Measurements from ENCODE around the gene ATP6V0D1. TPM values are rescaled to one million over a fixed set of nuclear protein-coding genes. Genes with fewer than 3 reads are reported as not detected.
"Not testable (repeated sequence)": the region's sequence is repeated elsewhere in the genome, so short reads cannot be mapped to it uniquely, and the experiment has no call there.

The ATP6V0D1 gene
- total and polyA plus RNA-seq, 4 experiments from 2014 or later, result 42.8 to 133 (median 70.9) TPM

DNA sequence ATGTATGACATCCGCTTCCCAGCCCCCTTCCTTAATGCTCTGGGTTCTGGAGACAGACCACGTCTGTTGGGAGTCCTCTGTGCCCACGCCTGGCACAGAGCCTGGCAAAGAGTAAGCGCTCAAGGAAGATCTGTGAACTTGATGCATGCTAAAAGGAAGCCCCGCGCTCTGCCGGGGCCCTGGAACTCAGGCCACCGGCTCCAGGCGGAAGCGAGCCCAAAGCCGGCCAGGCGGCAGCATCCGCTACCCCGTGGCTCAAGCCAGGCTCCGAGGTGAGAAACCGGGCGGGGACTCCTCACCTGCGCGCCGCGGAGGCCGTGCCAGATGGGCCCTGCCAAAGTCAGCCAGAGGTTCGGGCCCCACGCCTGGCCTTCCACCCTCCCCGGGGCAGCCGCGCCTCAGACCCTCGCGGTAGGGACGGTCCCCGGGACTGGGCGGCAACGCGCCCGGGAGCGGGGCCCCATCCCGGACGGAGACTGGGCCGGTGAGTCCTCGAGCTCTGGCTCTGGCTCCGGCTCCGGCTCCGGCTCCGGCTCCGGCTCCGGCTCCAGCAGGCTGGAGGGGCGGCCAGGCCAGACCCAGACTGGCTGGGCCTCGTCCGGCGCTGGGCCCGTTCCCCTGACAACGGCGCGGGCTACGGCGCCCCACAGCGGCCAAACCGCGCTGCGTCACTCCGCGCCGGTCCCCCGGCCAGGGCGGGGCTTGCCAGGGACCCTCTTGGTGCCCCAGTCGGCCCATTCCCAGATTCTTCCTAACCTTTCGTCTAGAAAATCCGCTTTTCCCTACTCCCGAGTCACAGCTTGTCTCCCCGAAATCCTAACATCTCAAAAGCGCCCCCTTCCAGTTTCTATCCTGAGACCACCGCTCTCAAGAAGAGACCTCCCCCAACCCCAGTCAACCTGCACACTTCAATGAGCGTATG is 64.8 kb downstream of the ATP6V0D1 start, which contains the start of gene ZDHHC1:
TSS of gene ZDHHC1 (minus strand) at position 606 of the 922 bp plus-strand sequence. CDS start 8,702 bp downstream, outside the sequence.
- Histone ChIP-seq H3K36me3 (ENCODE audit: insufficient read depth, low read length) (no peaks in the 10 kb centered on the region), H3K4me1 (ENCODE audit: insufficient read depth, low read length) (peaks cover 9% of the 10 kb centered on the region), H3K4me3 (ENCODE audit: low read length in 2 of 2) (peak within 1 kb of the TSS in 1 of 2 donors; percentile 27), H3K9me3 (ENCODE audit: control insufficient read depth in 1 of 2, low read length in 2 of 2) (no peaks in the 10 kb centered on the region), H3K27me3 (ENCODE audit: insufficient read depth, low read length) (peaks cover 11% of the 10 kb centered on the region), H3K27ac (ENCODE audit: low read depth, low read length) (peak within 1 kb of the TSS; percentile 26)
- Mint-ChIP-seq H3K27me3 (peaks cover 19 to 38% of the 10 kb centered on the region in 2 donors), H3K27ac (peak within 1 kb of the TSS in 4 of 7 donors; percentile 30 to 83 (median 75)), H3K36me3 (no peaks in the 10 kb centered on the region), H3K4me3 (peak within 1 kb of the TSS; percentile 55 to 88 (median 76)), H3K4me1 (peaks cover 5 to 16% (median 9%) of the 10 kb centered on the region in 4 donors), H3K9me3 (no peaks in the 10 kb centered on the region)
- intact Hi-C loops (cut with micrococcal nuclease), result loop anchor here (1.0 kb wide), 2 partner anchors 439 to 462 kb away; no protein-coding TSS in a partner anchor
- peak in 4 of 5 donors; percentile 28 to 42 (median 34) for DNase-seq
- POLR2A ChIA-PET (ENCODE audit: partially characterized antibody), result no interaction called here
- CTCF ChIA-PET (ENCODE audit: partially characterized antibody), result interaction anchor here (0.9 to 2.2 kb wide), 6 partner anchors 8 to 439 kb away, joined by 3 to 7 read pairs (median 3); no protein-coding TSS in a partner anchor

DNA sequence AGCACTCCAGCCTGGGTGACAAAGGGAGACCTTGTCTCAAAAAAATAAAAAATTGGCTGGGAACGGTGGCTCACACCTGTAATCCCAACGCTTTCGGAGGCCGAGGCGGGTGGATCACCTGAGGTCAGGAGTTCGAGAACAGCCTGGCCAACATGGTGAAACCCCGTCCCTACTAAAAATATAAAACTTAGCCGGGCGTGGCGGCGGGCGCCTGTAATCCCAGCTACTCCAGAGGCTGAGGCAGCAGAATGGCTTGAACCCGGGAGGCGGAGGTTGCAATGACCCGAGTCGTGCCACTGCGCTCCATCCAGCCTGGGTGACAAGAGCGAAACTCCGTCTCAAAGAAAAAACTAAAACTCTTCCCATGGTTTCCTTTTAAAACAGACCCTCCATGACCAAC is 65.5 kb downstream of the ATP6V0D1 start:
- H3K27ac Mint-ChIP-seq; H3K36me3 ChIP-seq (ENCODE audit: insufficient read depth, low read length); POLR2A ChIA-PET (ENCODE audit: partially characterized antibody); H3K4me3 ChIP-seq (ENCODE audit: low read length in 2 of 2); H3K27ac ChIP-seq (ENCODE audit: low read depth, low read length); DNase-seq; intact Hi-C loops (cut with micrococcal nuclease); H3K9me3 ChIP-seq (ENCODE audit: control insufficient read depth in 1 of 2, low read length in 2 of 2); H3K9me3 Mint-ChIP-seq; H3K4me1 ChIP-seq (ENCODE audit: insufficient read depth, low read length); H3K36me3 Mint-ChIP-seq: not testable (repeated sequence)
- peaks cover 22 to 42% of the 10 kb centered on the region in 2 donors for H3K27me3 Mint-ChIP-seq
- peaks cover 11% of the 10 kb centered on the region for H3K27me3 ChIP-seq (ENCODE audit: insufficient read depth, low read length)
- H3K4me1 Mint-ChIP-seq, result peaks cover 5 to 16% (median 9%) of the 10 kb centered on the region in 4 donors
- H3K4me3 Mint-ChIP-seq, result peak overlapping the region; percentile 1 to 63 (median 40)
- CTCF ChIA-PET (ENCODE audit: partially characterized antibody), result interaction anchor here (1.3 kb wide), 1 partner anchor 9 kb away, joined by 4 read pairs; no protein-coding TSS in a partner anchor

DNA sequence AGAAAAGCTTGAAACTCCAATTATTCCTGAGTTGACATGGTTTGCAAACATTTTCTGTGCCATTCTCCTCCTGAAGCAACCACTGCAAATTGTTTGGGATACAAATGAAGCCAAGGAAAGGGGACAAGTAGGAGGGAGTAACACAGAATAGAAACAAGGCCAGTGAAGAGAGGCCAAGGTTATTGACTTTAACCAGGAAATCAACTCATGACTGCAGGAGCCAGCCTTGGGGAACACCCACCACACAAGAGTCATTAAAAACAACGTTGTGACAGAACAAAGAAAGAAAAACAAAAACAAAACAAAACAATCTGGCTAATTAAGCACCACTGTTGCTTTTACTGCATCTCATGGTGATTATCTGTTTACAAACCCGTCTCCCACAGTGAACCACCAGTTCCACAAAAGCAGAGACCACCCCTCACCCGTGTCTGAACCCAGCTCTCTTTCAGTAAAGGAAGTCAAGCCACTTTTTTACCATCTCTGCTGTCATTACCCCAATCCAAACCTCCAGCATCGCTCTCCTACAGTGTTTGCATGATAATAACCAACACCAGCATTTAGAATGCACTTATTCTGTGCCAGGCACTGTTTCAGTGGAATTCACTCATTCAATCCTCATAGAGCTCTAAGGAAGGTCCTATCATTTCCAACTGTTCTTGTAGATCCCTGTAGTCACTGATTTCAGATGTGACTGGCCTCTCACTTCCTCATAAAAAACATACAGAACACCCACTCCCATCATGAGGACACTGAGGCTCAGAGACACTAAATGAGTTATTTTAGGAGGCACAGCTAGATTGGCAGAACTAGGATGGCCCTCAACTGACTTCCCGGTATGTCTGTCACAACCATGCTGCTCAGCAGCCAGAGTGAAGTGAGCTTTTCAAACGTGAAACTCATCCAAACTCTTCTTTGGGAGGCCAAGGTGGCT is 66.7 kb downstream of the ATP6V0D1 start:
- ChIA-PET POLR2A (ENCODE audit: partially characterized antibody) (no interaction called here), CTCF (ENCODE audit: partially characterized antibody) (no interaction called here)
- H3K9me3 ChIP-seq (ENCODE audit: control insufficient read depth in 1 of 2, low read length in 2 of 2), result no peaks in the 10 kb centered on the region
- H3K27ac Mint-ChIP-seq, result peak overlapping the region in 2 of 7 donors; percentile 18 to 35
- peak overlapping the region in 1 of 8 donors; percentile 19 for H3K4me3 Mint-ChIP-seq
- H3K27ac ChIP-seq (ENCODE audit: low read depth, low read length), result no peak overlapping the region
- no peaks in the 10 kb centered on the region for H3K36me3 Mint-ChIP-seq
- no peaks in the 10 kb centered on the region for H3K36me3 ChIP-seq (ENCODE audit: insufficient read depth, low read length)
- no peak overlapping the region for H3K4me3 ChIP-seq (ENCODE audit: low read length in 2 of 2)
- H3K27me3 Mint-ChIP-seq, result peaks cover 21 to 38% of the 10 kb centered on the region in 2 donors
- no peak for DNase-seq
- no peaks in the 10 kb centered on the region for H3K9me3 Mint-ChIP-seq
- H3K4me1 Mint-ChIP-seq, result peaks cover 5 to 16% (median 9%) of the 10 kb centered on the region in 4 donors
- intact Hi-C loops (cut with micrococcal nuclease), result no loop called here
- H3K27me3 ChIP-seq (ENCODE audit: insufficient read depth, low read length), result peaks cover 11% of the 10 kb centered on the region
- H3K4me1 ChIP-seq (ENCODE audit: insufficient read depth, low read length), result peaks cover 9% of the 10 kb centered on the region

DNA sequence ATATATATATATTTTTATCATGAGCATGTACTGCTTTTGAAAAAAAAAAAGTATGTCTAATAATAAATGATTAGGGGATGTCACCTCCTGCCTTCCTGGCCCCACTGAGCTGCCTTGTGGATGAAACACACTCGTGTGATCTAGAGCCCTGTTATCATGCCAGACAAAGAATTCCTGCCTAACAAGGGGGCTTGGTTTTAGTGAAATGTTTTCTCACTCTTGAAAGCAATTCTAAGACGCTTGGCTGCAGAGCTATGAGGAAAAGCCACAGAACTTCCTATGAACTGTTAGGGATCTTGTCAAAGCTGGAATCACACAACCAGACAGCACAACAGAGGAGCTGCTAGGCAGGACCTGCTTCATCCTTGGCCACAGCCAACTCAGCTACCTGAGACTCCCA is 68.7 kb downstream of the ATP6V0D1 start:
- ChIA-PET CTCF (ENCODE audit: partially characterized antibody) (interaction anchor here (1.4 kb wide), 1 partner anchor 10 kb away, joined by 4 read pairs; no protein-coding TSS in a partner anchor), POLR2A (ENCODE audit: partially characterized antibody) (no interaction called here)
- H3K27ac ChIP-seq (ENCODE audit: low read depth, low read length), result no peak overlapping the region
- intact Hi-C loops (cut with micrococcal nuclease), result no loop called here
- DNase-seq, result no peak
- Mint-ChIP-seq H3K27me3 (peaks cover 15 to 28% of the 10 kb centered on the region in 2 donors), H3K4me1 (peaks cover 5 to 12% (median 9%) of the 10 kb centered on the region in 4 donors), H3K4me3 (no peak overlapping the region), H3K27ac (no peak overlapping the region), H3K9me3 (no peaks in the 10 kb centered on the region), H3K36me3 (no peaks in the 10 kb centered on the region)
- peaks cover 9% of the 10 kb centered on the region for H3K4me1 ChIP-seq (ENCODE audit: insufficient read depth, low read length)
- peaks cover 7% of the 10 kb centered on the region for H3K27me3 ChIP-seq (ENCODE audit: insufficient read depth, low read length)
- no peak overlapping the region for H3K4me3 ChIP-seq (ENCODE audit: low read length in 2 of 2)
- no peaks in the 10 kb centered on the region for H3K36me3 ChIP-seq (ENCODE audit: insufficient read depth, low read length)
- H3K9me3 ChIP-seq (ENCODE audit: control insufficient read depth in 1 of 2, low read length in 2 of 2), result no peaks in the 10 kb centered on the region

DNA sequence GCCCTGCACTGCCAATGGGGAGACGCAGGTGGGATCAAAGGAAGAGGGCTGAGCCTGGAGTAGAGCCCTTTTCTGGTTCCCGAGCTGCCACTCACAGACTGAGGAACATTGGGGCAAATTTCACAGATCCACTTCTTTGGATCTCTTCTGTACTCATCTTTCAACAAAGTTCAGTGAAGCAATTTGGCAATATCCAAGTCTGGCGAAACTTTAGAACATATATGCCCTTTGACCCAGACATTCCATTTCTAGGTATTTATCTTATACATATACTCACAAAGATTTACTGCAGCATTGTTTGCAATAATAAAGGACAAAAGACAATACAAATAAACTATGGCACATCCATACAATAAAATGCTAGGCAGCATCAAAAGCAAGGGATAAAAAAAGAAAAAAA is 69.6 kb downstream of the ATP6V0D1 start:
- Mint-ChIP-seq H3K4me3 (no peak overlapping the region), H3K27me3 (peaks cover 9 to 22% of the 10 kb centered on the region in 2 donors), H3K36me3 (no peaks in the 10 kb centered on the region), H3K9me3 (no peaks in the 10 kb centered on the region), H3K27ac (no peak overlapping the region), H3K4me1 (peaks cover 1 to 6% (median 4%) of the 10 kb centered on the region in 4 donors)
- DNase-seq, result no peak
- H3K27ac ChIP-seq (ENCODE audit: low read depth, low read length), result no peak overlapping the region
- no peak overlapping the region for H3K4me3 ChIP-seq (ENCODE audit: low read length in 2 of 2)
- no peaks in the 10 kb centered on the region for H3K27me3 ChIP-seq (ENCODE audit: insufficient read depth, low read length)
- H3K4me1 ChIP-seq (ENCODE audit: insufficient read depth, low read length), result peaks cover 6% of the 10 kb centered on the region
- CTCF ChIA-PET (ENCODE audit: partially characterized antibody), result no interaction called here
- POLR2A ChIA-PET (ENCODE audit: partially characterized antibody), result no interaction called here
- no peaks in the 10 kb centered on the region for H3K36me3 ChIP-seq (ENCODE audit: insufficient read depth, low read length)
- H3K9me3 ChIP-seq (ENCODE audit: control insufficient read depth in 1 of 2, low read length in 2 of 2), result no peaks in the 10 kb centered on the region
- intact Hi-C loops (cut with micrococcal nuclease), result no loop called here

DNA sequence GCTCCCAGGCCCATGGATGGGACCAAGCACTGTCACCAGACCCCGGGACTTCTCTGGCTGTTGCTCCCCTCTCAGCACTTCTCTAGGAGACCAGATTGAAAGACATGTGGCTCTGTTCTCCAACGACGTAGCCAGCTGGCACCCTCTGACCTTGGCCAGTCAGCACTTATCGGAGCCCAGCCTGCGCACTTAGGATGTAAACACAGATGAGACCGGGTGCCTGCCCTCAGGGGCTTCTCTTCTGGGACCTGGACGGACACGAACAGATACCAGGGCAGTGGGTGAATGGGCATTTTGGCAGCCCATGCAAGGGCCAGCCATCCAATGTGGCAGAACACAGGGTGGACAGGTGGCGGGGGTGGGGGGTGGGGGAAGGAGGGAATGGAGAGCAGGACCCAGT is 71.3 kb downstream of the ATP6V0D1 start:
- Mint-ChIP-seq H3K4me3 (no peak overlapping the region), H3K9me3 (no peaks in the 10 kb centered on the region), H3K27ac (no peak overlapping the region), H3K27me3 (peaks cover 6 to 20% of the 10 kb centered on the region in 2 donors), H3K4me1 (peaks cover 0 to 2% (median 0%) of the 10 kb centered on the region in 4 donors), H3K36me3 (no peaks in the 10 kb centered on the region)
- Histone ChIP-seq H3K9me3 (ENCODE audit: control insufficient read depth in 1 of 2, low read length in 2 of 2) (no peaks in the 10 kb centered on the region), H3K4me3 (ENCODE audit: low read length in 2 of 2) (no peak overlapping the region), H3K27ac (ENCODE audit: low read depth, low read length) (no peak overlapping the region), H3K36me3 (ENCODE audit: insufficient read depth, low read length) (no peaks in the 10 kb centered on the region), H3K27me3 (ENCODE audit: insufficient read depth, low read length) (no peaks in the 10 kb centered on the region), H3K4me1 (ENCODE audit: insufficient read depth, low read length) (no peaks in the 10 kb centered on the region)
- POLR2A ChIA-PET (ENCODE audit: partially characterized antibody), result no interaction called here
- CTCF ChIA-PET (ENCODE audit: partially characterized antibody), result no interaction called here
- DNase-seq, result no peak
- intact Hi-C loops (cut with micrococcal nuclease), result no loop called here
